Astrocyte of the spinal cord (primary cell): ENCODE results near the gene VAV2.

ENCODE experiments used
- DNase-seq: peaks from one replicate; pipeline ENCODE4 v3.0.0; 2011; ENCODE audit warnings: low read depth, low spot score
- H3K4me3 ChIP-seq: 2 replicates; pipeline ENCODE4 v1.5.1; 2011; ENCODE audit warnings: low read depth, mild to moderate bottlenecking, low read length, moderate library complexity
- CTCF ChIP-seq: IDR thresholded peaks from 2 replicates; pipeline ENCODE4 v1.5.1; 2012; ENCODE audit warnings: low read depth, mild to moderate bottlenecking, low read length, inconsistent platforms
- in situ Hi-C: cut with HindIII; loops from 2 replicates; pipeline ENCODE4 v1.10.0; 2017; ENCODE audit warnings: low sequenced_read_pairs

Gene VAV2

GRCh38 chr9:133762488-133763271 is 229.4 kb downstream of the VAV2 start:
- no peak overlapping the region for H3K4me3 ChIP-seq
- in situ Hi-C loops: no loop called here
- DNase-seq: no peak
- TF ChIP-seq CTCF: no peak

- in situ Hi-C loops: no loop called here
- TF ChIP-seq CTCF: no peak
- no peak for DNase-seq
- no peak overlapping the region for H3K4me3 ChIP-seq
Observed at GRCh38 chr9:133761641-133762248, 230.4 kb downstream of the VAV2 start.

GRCh38 chr9:133760713-133761290 is 231.3 kb downstream of the VAV2 start:
- no peak for DNase-seq
- no peak for TF ChIP-seq CTCF
- in situ Hi-C loops: no loop called here
- H3K4me3 ChIP-seq: no peak overlapping the region

GRCh38 chr9:133759946-133760345 is 232.2 kb downstream of the VAV2 start:
- no peak for TF ChIP-seq CTCF
- DNase-seq: no peak
- no peak overlapping the region for H3K4me3 ChIP-seq
- in situ Hi-C loops: no loop called here

GRCh38 chr9:133759146-133759900 is 232.8 kb downstream of the VAV2 start:
- no peak for DNase-seq
- H3K4me3 ChIP-seq: no peak overlapping the region
- TF ChIP-seq CTCF: no peak
- in situ Hi-C loops: no loop called here

GRCh38 chr9:133758228-133758627 is 233.9 kb downstream of the VAV2 start:
- no peak for DNase-seq
- no peak overlapping the region for H3K4me3 ChIP-seq
- in situ Hi-C loops: no loop called here
- TF ChIP-seq CTCF: no peak
